ENCODE measurements around the gene NFKBIB.

DNA sequence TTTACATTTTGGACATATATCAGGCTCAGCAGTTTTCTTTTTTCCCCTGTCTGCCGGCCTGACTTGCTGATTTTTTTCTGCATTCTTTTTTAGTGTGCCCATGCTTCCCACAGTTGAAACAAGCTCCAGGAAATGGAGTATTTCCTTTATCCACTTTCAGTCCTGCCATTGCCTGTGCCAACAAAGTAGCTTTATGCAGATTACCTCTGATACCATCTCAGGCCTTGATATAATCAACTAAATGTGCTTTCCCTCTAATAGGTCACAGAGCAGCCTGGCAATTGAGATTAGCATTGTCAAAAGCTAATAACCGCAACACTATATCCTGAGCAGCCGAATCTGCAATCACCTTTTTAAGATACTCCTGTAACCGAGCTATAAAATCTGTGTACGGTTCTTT, 40.2 kb downstream of the NFKBIB start:
- TF ChIP-seq, protein P1, sequence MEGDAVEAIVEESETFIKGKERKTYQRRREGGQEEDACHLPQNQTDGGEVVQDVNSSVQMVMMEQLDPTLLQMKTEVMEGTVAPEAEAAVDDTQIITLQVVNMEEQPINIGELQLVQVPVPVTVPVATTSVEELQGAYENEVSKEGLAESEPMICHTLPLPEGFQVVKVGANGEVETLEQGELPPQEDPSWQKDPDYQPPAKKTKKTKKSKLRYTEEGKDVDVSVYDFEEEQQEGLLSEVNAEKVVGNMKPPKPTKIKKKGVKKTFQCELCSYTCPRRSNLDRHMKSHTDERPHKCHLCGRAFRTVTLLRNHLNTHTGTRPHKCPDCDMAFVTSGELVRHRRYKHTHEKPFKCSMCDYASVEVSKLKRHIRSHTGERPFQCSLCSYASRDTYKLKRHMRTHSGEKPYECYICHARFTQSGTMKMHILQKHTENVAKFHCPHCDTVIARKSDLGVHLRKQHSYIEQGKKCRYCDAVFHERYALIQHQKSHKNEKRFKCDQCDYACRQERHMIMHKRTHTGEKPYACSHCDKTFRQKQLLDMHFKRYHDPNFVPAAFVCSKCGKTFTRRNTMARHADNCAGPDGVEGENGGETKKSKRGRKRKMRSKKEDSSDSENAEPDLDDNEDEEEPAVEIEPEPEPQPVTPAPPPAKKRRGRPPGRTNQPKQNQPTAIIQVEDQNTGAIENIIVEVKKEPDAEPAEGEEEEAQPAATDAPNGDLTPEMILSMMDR (IDR thresholded peaks at IDR 0.05; ENCODE audit: insufficient read depth, low read depth, low read length), result no peak
- no peak for TF ChIP-seq EZH2 (IDR thresholded peaks at IDR 0.05; ENCODE audit: insufficient read depth, low read length)
